GM10266 (cell line): ENCODE data around the gene LEKR1.
"Not testable (repeated sequence)": the region's sequence is repeated elsewhere in the genome, so short reads cannot be mapped to it uniquely, and the experiment has no call there.

Experiments
- DNase-seq: peaks from one replicate; pipeline ENCODE4 v3.0.0; 2012; ENCODE audit errors: extremely low spot score
- TF ChIP-seq, protein P1 (sequence below): IDR thresholded peaks from 2 replicates; pipeline ENCODE4 v1.5.1; 2012; ENCODE audit warnings: mild to moderate bottlenecking, low read depth; ENCODE audit not compliant: control insufficient read depth, insufficient read depth; ENCODE audit errors: missing control alignments

The LEKR1 gene

DNA sequence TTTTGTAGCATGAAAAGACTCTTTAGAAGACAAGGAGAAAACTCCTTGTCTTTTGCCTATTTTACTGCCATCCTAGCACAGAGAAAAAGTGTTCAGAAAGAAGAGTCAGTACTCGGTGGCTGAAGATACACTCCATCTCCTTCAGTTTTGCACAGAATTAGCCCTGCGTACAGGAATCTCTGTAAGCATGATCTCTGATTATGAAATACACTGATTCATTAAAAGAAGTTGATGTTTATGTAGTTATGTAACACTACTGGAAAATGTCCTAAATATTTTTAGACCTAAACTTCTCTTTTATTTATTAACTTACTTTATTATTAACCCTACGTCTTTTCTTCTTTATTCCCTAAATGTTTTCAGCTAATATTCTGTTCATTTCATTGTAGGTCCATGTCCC, 138.4 kb downstream of the LEKR1 start:
- TF ChIP-seq, protein P1, sequence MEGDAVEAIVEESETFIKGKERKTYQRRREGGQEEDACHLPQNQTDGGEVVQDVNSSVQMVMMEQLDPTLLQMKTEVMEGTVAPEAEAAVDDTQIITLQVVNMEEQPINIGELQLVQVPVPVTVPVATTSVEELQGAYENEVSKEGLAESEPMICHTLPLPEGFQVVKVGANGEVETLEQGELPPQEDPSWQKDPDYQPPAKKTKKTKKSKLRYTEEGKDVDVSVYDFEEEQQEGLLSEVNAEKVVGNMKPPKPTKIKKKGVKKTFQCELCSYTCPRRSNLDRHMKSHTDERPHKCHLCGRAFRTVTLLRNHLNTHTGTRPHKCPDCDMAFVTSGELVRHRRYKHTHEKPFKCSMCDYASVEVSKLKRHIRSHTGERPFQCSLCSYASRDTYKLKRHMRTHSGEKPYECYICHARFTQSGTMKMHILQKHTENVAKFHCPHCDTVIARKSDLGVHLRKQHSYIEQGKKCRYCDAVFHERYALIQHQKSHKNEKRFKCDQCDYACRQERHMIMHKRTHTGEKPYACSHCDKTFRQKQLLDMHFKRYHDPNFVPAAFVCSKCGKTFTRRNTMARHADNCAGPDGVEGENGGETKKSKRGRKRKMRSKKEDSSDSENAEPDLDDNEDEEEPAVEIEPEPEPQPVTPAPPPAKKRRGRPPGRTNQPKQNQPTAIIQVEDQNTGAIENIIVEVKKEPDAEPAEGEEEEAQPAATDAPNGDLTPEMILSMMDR, result no peak
- DNase-seq, result no peak

DNA sequence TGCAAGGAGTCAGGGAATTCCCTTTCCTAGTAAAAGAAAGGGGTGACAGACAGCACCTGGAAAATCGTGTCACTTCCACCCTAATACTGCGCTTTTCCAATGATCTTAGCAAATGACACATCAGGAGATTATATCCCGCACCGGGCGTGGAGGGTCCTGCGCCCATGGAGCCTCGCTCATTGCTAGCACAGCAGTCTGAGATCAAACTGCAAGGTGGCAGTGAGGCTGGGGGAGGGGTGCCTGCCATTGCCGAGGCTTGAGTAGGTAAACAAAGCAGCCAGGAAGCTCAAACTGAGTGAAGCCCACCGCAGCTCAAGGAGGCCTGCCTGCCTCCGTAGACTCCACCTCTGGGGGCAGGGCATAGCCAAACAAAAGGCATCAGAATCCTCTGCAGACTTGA, 140.2 kb downstream of the LEKR1 start:
- not testable (repeated sequence) for DNase-seq

DNA sequence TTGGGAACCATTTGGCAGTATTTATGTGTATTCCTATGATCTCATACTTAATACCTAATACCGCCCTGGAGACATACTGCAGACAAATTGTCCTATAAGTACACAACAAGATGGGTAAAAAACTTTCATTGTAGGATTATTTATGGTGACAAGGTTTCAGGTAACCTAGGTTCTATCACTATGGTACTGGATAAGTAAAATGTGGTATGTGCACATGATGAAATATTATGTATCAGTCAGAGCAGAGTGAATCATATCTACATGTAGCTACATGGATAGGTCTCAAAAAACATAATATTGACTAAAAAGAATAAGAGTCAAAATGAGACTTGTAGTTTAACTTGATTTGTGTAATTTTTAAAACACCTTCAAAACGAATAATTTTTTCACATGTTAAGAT, 147.8 kb downstream of the LEKR1 start:
- TF ChIP-seq, protein P1, result no peak
- DNase-seq, result no peak

DNA sequence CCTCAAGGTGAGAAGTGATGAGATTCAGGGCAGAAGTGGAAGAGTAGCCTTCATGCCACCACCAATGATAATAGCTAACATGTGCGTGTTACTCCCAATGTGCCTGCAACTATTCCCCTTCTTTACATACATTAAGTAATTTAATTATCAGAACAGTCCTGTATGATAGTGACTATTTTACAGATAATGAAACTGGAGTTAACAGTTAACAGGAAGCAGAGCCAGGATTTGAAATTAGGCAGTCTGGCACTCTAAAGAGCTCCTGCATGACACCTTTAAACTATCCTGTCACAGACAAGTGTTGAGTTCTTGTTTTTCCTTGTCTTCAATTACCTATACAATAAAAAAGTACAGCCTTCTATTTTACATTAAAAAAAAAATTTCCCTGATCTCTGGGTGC, 148.8 kb downstream of the LEKR1 start:
- no peak for DNase-seq

DNA sequence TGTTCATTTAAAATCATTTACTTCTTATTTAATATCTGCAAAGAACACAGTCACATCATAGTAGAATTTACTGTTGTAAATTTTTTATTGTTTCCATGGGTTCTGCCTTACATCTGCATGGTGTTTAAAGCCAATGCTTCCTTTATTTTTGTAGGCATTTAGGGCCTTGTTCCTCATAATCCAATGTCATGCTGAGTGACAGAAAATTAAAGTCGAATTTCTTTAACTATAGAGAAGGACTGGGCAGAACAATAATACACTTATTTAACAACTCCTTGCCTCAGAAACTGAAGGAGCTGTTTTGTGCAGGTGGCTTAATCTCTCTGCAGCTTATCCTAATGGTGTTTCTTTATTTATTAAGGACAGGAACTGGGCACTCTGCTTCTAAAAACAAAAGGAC, 149.6 kb downstream of the LEKR1 start:
- TF ChIP-seq, protein P1, result no peak
- no peak for DNase-seq

More for the DNA sequence above, 148.8 kb downstream of the LEKR1 start:
- TF ChIP-seq, protein P1, result no peak

DNA sequence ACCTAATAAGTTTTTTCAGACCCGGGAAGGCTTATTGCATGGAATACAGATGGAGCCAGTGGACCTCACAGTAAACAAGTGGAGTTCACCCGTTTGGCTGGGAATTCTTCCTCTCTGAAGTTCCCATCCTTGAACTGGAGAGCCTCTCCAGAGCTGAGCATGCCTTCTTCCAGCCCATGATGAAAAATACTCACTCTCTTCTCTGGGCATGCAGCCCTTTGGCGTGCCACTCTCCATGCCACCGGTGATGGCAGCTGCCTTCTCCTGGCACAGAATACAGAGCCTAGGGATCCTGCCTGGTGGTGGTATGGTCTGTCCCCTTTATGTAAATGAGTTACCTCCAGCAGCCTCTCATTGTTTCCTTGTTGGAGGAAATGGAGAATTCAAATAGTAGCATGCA, 150.8 kb downstream of the LEKR1 start:
- TF ChIP-seq, protein P1, result no peak
- DNase-seq, result no peak

DNA sequence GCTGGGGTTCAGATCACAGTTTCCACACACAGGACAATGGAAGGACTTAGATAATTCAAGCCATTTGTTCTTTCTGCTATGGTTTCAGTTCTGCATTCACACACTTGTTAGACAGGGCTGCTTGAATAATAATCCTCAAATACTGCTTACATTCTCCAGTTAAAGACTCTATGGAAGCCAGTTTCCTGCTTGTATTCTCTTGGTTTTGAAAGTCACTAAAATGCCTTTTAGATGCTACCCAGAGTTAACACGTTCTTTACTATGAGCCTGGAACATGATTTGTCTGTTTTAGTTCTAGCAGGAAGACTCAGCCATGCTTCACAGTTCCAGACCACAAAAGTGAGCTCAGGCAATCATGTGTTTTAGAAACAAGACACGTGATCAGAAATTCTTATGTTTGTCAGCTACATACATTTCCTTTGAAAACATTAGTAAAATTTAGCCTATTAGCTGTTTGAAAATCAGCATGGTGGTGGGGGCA, 152.4 kb downstream of the LEKR1 start:
- TF ChIP-seq, protein P1, result no peak
- peak; percentile 53 for DNase-seq

DNA sequence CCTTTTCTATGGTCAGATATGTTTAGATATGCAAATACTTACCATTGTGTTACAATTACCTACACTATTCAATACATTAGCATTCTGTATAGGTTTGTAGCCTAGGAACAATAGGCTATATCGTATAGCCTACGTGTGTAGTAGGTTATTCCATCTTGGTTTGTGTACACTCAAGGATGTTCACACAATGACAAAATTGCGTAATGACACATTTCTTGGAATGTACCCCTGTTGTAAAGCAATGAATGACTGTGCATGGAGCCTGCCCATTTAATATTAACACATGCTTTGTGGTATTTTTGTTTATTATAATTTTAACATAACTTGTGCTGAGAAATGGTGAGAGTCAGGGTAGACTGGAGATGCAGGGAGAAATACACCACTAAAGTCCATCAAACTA, 154.9 kb downstream of the LEKR1 start:
- no peak for DNase-seq
- TF ChIP-seq, protein P1, result no peak
